Testis (tissue), 3 donors: ENCODE results near the gene CTU1. TPM values are rescaled to one million over a fixed set of nuclear protein-coding genes. Genes with fewer than 3 reads are reported as not detected.
A peak's percentile ranks its signal among the peaks of the same experiment; 100 is the strongest.
"Not testable (repeated sequence)": the region's sequence is repeated elsewhere in the genome, so short reads cannot be mapped to it uniquely, and the experiment has no call there.

Source experiments
- DNase-seq: peaks from one replicate; pipeline ENCODE4 v3.0.0-alpha.2; 2019
- H3K27ac ChIP-seq, 2 donors: fragments of 200-600 bp; sonication (generic); one replicate each; pipeline ENCODE4 v1.5.1; 2019
- H3K27me3 ChIP-seq: fragments of 200-600 bp; sonication (generic); one replicate; pipeline ENCODE4 v1.5.1; 2019
- H3K36me3 ChIP-seq: fragments of 200-600 bp; sonication (generic); one replicate; pipeline ENCODE4 v1.5.1; 2017; ENCODE audit warnings: low read depth; ENCODE audit errors: missing control alignments
- H3K4me1 ChIP-seq: fragments of 200-600 bp; sonication (generic); one replicate; pipeline ENCODE4 v1.5.1; 2019
- H3K4me3 ChIP-seq, 2 donors: fragments of 200-600 bp; sonication (generic); one replicate each; pipeline ENCODE4 v1.5.1; 2017 to 2019
- H3K9me3 ChIP-seq: fragments of 200-600 bp; sonication (generic); one replicate; pipeline ENCODE4 v1.5.1; 2017
- POLR2A ChIP-seq: fragments of 450-650 bp; IDR thresholded peaks from one replicate; pipeline ENCODE4 v1.6.1; 2017; ENCODE audit warnings: antibody characterized with exemption, mild to moderate bottlenecking, moderate library complexity
- WGBS, 2 donors: methylation state at CpG; one replicate each; pipeline ENCODE4 v1.1.5; 2018; 5-methylcytosine and 5-hydroxymethylcytosine counted together
- intact Hi-C: fragments of 100-400 bp; cut with DNase I; formaldehyde crosslinking; loops from one replicate; pipeline ENCODE4 v1.15.1; 2023; ENCODE audit warnings: low total_unique reads
- polyA plus RNA-seq: library from polyadenylated mRNA; stranded (reverse); fragments of 350-450 nt; fragmentation: Illumina TruSeq; extraction: RNeasy Lipid Tissue Mini Kit (QIAGEN cat#74804); gene quantifications from one replicate; pipeline ENCODE4 v1.2.3, GENCODE V29; 2014; ENCODE audit warnings: low read depth, low replicate concordance; ENCODE audit not compliant: insufficient read depth
- total RNA-seq, 2 donors: library from RNA; depleted of rRNA; stranded (reverse); fragments of >200 nt; gene quantifications; one replicate each; pipeline ENCODE4 v1.2.3, GENCODE V29; 2016
- TF ChIP-seq, protein P1 (sequence below), 3 experiments: fragments of 450-650 bp in 2 of 3; fragments of 200-600 bp in 1 of 3; sonication (generic) in 1 of 3; IDR thresholded peaks; one replicate each; pipeline ENCODE4 v1.5.1; 2016 to 2019; ENCODE audit warnings: antibody characterized with exemption in 3 of 3, mild to moderate bottlenecking in 2 of 3, moderate library complexity in 1 of 3

CTU1 gene
- total and polyA plus RNA-seq, 3 donors from 2014 or later = 2.0 to 23.5 (median 17.6) TPM

DNA sequence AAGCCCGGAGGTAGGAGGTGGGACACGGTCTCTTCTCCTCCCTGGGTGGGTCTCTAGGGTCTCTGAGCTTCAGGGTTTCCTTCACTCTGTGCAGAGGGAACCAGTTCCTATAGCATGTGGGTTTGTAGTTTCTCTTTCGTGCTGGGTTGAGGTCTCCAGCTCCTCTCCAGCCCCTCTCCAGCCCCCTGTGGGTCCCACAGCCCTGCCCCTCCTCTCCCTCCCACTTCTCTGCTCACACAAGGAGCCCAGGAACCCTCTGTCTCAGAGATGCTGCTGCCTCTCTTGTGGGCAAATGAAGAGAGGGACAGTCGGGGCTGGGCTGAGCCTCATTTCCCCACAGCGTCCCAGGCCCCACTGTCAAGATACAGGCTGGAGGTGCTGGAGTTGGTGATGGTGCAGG, 35.3 kb upstream of the CTU1 start:
- no peak for TF ChIP-seq POLR2A
- TF ChIP-seq, protein P1, sequence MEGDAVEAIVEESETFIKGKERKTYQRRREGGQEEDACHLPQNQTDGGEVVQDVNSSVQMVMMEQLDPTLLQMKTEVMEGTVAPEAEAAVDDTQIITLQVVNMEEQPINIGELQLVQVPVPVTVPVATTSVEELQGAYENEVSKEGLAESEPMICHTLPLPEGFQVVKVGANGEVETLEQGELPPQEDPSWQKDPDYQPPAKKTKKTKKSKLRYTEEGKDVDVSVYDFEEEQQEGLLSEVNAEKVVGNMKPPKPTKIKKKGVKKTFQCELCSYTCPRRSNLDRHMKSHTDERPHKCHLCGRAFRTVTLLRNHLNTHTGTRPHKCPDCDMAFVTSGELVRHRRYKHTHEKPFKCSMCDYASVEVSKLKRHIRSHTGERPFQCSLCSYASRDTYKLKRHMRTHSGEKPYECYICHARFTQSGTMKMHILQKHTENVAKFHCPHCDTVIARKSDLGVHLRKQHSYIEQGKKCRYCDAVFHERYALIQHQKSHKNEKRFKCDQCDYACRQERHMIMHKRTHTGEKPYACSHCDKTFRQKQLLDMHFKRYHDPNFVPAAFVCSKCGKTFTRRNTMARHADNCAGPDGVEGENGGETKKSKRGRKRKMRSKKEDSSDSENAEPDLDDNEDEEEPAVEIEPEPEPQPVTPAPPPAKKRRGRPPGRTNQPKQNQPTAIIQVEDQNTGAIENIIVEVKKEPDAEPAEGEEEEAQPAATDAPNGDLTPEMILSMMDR (IDR thresholded peaks at IDR 0.05) = no peak
- H3K4me3 ChIP-seq = no peak overlapping the region
- no peaks in the 10 kb centered on the region for H3K36me3 ChIP-seq
- no peak for DNase-seq
- no peaks in the 10 kb centered on the region for H3K9me3 ChIP-seq
- H3K27ac ChIP-seq = no peak overlapping the region
- no peaks in the 10 kb centered on the region for H3K4me1 ChIP-seq
- no peaks in the 10 kb centered on the region for H3K27me3 ChIP-seq
- 96 to 100% methylated on average over 2 to 5 of the region's 5 CpGs for WGBS, 2 donors
- intact Hi-C loops = no loop called here

DNA sequence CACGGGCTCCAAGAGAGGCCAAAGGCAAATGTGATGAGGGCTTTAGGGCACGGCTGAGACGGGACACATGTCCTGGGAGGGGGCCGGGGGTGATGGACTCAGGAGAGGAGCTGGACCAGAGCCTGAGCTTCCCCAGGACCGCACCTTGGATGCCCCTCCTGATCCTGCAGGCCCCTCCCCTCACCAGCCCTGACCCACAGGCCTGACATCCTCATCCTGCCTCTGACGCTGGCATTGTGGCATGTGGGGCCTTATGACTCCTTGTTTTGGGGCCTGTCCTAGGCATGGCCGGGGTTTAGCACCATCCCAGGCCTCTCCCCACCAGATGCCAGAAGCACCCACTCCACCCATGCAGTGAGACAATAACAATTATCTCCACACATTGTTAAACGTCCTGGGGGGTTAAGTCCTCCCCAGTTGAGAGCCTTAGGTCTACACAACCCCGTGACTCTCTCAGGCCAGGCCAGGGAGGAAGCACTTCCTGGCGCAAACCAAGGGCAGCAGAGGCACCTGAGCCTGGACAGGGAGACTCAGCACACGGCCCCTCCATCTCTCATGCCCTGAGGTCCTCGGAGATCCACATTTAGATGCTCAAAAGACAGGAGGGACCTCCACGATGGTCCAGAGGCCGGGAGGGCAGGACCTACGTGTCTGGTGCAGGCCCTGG, 34.7 kb upstream of the CTU1 start:
- H3K27me3 ChIP-seq, H3K36me3 ChIP-seq, H3K4me1 ChIP-seq, intact Hi-C loops, H3K9me3 ChIP-seq, H3K4me3 ChIP-seq, DNase-seq: not testable (repeated sequence)
- 88% methylated on average over 9 to 12 of the region's 15 CpGs for WGBS, 2 donors
- peak overlapping the region in 1 of 2 donors; percentile 24 for H3K27ac ChIP-seq

DNA sequence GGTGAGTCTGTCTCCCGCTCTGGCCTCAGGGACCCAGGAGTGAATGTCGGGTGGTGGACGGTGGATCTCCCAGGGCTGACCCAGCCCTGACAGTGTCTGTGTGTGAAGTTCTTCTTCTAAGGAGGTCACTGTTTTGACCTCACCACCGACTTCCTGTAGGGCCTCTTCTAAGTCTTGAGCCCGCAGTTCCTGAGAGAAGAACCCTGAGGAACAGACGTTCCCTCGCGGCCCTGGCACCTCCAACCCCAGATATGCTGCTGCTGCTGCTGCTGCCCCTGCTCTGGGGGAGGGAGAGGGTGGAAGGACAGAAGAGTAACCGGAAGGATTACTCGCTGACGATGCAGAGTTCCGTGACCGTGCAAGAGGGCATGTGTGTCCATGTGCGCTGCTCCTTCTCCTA, 33.9 kb upstream of the CTU1 start, which contains the start of gene SIGLEC7:
SIGLEC7 (plus strand) TSS at position 183 of the 400 bp plus-strand sequence; CDS start at position 252, 69 bp downstream.
- no peak for TF ChIP-seq POLR2A
- TF ChIP-seq, protein P1 (IDR thresholded peaks at IDR 0.05) = no peak
- Histone ChIP-seq H3K9me3 (no peaks in the 10 kb centered on the region), H3K27me3 (no peaks in the 10 kb centered on the region), H3K4me1 (no peaks in the 10 kb centered on the region), H3K27ac (peak within 1 kb of the TSS in 1 of 2 donors; percentile 24), H3K4me3 (no peak within 1 kb of the TSS), H3K36me3 (no peaks in the 10 kb centered on the region)
- intact Hi-C loops = no loop called here
- 44 to 54% methylated on average over 14 of the region's 14 CpGs for WGBS, 2 donors
- DNase-seq = peak; percentile 45

DNA sequence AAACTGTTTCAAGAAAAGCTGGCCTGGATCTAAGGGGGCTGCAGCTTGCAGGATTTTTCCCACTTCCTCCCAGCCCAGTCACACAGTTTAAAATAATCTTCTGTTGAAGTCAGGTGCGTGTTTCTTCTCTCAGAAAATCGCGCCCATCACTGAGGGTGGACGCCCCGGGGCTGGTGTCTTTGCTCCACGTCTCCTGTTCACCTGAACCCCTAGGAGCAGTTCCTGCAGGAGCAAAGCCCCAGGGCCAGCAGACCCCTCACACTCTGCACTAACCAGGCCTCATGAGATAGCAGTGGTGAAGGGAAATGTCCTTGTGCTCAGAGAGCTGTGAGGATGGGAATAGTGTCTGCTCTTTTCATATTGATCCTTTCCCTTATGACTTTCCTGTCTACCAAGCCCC, 33.0 kb upstream of the CTU1 start:
- H3K27ac ChIP-seq = no peak overlapping the region
- H3K4me3 ChIP-seq = no peak overlapping the region
- H3K27me3 ChIP-seq = no peaks in the 10 kb centered on the region
- no peaks in the 10 kb centered on the region for H3K9me3 ChIP-seq
- TF ChIP-seq, protein P1 (IDR thresholded peaks at IDR 0.05) = no peak
- TF ChIP-seq POLR2A = no peak
- intact Hi-C loops = no loop called here
- no peaks in the 10 kb centered on the region for H3K36me3 ChIP-seq
- no peaks in the 10 kb centered on the region for H3K4me1 ChIP-seq
- WGBS, 2 donors = 87% methylated on average over 6 of the region's 6 CpGs
- DNase-seq = no peak

DNA sequence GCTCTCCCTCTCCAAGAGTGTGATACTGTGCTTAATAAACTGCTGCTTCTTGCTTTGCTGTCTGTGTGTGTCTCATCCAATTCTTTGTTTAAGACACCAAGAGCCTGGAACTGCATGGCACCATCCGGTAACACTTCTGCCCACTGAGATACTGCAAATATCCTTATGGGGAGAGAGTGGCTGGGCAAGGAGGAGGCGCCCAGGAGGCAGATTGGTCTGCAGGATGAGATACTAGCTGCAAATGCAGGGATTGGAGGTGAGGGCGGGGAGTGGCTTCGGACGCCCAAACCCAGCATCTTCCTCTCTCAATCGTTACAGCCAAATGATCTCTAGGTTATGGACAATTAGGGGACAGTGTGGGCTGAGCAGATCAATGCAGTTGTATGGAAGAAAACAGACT, 32.2 kb upstream of the CTU1 start:
- H3K27me3 ChIP-seq = no peaks in the 10 kb centered on the region
- DNase-seq = no peak
- no peaks in the 10 kb centered on the region for H3K9me3 ChIP-seq
- no peak overlapping the region for H3K4me3 ChIP-seq
- no peak overlapping the region for H3K27ac ChIP-seq
- intact Hi-C loops = no loop called here
- 69 to 72% methylated on average over 6 of the region's 6 CpGs for WGBS, 2 donors
- no peaks in the 10 kb centered on the region for H3K4me1 ChIP-seq
- TF ChIP-seq, protein P1 (IDR thresholded peaks at IDR 0.05) = no peak
- no peak for TF ChIP-seq POLR2A
- H3K36me3 ChIP-seq = no peaks in the 10 kb centered on the region
